Embryonic facial prominence (tissue), 1 donor: ENCODE results near the gene MLLT3.

ENCODE experiments used
- DNase-seq: peaks from one replicate; pipeline ENCODE4 v3.0.0-alpha.2; 2016; ENCODE audit errors: extremely low spot score

The MLLT3 gene

DNA sequence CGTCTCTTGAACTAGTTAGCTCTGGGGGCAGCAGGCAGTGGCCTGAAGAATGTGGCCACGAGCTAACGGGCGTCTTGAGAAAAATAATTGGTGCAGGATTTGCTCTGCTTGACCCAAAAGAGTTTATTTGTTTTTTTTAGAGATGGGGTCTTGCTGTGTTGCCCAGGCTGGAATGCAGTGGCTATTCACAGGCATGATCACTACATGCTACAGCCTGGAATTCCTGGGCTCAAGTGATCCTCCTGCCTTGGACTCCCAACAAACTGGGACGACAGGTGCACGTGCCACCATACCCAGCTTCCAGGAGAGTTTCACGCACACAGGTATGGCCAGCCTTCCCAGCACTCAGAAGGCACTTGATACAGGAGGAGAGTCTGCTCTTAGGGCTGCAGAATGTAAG, 203.8 kb downstream of the MLLT3 start:
- no peak for DNase-seq

- no peak for DNase-seq
Observed at GRCh38 chr9:20417373-20418080, 204.8 kb downstream of the MLLT3 start.

DNA sequence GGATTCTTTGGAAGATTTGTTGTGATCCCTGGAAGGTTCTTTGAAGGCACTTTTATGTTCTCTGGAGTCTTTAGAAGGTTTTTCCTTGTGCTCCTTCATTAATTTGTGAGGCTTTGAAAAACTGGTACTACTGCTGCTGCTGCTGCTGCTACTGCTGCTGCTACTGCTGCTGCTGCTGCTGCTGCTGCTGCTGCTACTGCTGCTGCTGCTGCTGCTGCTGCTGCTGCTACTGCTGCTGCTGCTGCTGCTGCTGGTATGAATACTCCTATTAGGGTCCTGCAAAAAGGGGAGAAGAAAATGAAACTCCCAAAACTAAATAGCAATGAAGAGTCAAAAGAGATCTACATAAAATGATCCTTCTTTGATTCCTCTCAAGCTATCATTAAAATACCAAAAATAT, 208.1 kb downstream of the MLLT3 start:
- DNase-seq = no peak

GRCh38 chr9:20409321-20410092, 212.8 kb downstream of the MLLT3 start:
- DNase-seq = no peak

DNA sequence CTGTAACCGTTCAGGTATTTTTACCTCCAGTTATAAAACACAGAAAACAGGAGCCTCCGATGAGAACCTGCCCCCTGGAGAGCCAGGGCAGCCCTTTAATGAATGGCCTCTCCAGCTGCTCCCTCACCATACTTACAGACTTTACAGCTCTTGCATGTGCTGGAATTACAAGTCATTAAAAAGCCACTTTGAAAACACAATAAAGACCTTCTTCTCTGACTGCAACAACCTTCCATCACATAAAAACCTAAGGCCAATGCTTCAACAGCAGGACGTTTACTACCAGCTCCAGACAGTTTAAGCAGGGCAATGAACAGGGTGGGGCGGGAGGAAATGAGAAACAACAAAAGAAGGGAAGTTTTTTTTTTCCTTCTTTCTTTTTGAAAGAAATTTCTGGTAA, 213.8 kb downstream of the MLLT3 start:
- no peak for DNase-seq

DNA sequence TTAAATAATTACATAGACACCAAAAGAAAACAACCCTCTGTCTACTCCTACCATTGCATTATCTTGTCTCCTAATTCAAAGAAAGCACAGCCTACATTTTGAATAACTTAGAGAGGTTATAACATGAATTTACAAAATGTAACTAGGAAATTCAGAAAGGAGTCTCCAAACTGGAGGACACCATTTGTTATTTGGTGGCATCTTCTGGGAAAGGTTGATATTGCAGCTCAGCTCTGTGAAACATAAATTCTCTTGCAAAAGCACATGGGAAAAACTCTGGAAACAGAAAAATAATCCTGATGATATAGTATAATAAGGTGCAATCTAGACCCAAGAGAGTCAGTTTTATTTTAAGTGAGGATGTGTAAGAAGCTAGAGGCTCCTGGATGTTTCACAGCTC, 215.3 kb downstream of the MLLT3 start:
- DNase-seq = no peak

DNA sequence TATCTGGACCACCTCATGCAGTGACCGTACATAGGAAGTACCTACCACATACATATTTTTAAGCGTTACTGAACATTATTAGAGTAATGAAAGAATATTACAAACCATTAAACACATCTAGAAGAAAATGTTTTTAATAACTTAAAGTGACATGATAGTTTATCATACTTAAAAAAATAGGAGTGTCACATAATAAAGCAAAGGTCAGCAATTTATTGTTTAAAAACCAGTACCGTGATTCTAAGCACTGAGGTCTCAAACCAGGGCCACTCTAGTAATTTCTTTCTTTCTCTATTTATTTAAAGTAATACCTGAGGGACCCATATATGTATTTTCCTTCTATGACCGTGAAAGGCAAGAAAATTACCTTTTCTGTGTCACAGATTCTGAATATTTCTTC, 216.0 kb downstream of the MLLT3 start:
- DNase-seq = no peak

GRCh38 chr9:20405616-20406015, 216.7 kb downstream of the MLLT3 start:
- DNase-seq = no peak

- no peak for DNase-seq
Observed at GRCh38 chr9:20405078-20405477, 217.2 kb downstream of the MLLT3 start.

GRCh38 chr9:20404192-20404813, 218.0 kb downstream of the MLLT3 start:
- no peak for DNase-seq

DNA sequence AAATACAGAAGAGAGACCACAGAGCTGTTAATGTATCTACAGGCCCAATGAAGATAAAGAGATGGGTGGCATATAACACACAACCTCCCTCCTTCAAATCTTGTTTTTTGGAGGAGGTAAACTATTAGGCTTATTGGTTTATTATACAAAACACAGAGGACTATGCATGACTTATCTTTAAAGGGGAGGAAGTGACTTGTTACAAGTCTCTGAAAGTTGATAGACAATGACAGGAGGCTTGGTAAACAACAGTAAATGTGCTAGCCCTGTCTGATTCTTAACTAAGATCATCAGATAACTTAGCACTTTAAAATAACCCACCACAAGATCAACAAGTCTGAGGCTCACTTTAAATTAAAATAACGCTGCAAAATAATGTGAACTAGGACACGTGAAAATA, 219.0 kb downstream of the MLLT3 start:
- no peak for DNase-seq

DNA sequence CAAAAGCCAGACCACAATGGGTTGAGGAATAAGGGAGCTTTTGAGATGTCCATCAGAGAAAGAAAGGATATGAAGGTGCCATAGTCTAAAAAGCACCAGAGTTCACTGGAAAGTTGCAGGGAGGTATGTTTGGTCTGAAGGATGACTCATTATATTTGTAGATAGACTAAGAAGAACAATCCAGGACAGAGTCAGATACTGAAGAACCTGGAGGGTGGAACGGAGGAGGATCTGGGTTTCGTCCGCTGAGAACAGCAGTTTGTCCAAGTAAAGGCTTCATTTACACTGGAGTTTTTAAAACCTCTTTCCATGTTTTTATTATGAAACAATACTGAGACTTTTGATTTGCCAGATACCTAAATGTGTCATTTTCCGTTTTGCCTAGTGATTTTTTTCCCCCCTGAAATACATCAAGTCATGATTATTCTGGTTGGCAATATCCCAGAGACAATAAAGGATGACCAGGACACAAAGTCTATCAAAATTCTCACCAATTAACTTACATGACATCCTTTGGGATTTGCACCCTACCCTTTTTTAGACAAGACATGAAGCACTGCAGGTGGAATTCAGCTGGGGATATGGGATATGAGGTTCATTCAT, 219.9 kb downstream of the MLLT3 start:
- no peak for DNase-seq

DNA sequence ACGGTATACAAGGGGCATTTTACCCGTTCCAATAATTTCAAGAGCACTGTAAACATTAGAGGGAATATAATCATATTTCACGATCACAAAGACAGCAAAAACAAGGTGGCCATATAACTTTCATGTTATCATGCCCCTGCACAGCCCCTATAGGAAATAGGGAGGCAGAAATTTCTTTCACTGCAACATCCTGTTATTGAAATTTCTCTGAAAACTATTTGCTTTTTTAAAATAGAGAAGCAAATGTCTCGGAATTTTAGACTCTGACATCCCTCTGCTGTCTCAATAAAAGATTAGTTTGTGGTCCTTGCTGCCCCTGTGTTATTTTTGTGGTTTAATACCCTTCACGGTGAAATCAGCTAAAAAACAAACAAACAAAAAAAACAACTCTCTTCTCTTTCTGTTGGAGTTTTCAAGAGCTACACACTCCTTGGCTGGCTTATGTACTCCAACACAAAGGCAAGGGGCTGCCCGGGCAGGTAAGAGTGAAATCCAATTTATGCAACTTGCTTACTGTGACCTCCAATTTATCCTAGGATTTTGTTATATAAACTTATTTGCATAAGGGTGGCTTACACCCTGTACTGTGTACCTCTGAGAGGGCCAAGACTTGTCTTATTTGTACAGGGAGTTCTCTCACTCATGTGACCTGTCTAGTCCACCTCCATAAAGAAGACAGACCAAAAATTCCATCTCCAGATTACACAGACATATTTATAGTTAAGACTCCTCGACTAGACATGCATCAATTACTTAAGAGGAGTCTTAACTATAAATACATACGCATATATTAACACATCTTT, 223.6 kb downstream of the MLLT3 start:
- no peak for DNase-seq

GRCh38 chr9:20397348-20397747, 225.0 kb downstream of the MLLT3 start:
- DNase-seq = no peak

GRCh38 chr9:20396509-20396908, 225.8 kb downstream of the MLLT3 start:
- no peak for DNase-seq

DNA sequence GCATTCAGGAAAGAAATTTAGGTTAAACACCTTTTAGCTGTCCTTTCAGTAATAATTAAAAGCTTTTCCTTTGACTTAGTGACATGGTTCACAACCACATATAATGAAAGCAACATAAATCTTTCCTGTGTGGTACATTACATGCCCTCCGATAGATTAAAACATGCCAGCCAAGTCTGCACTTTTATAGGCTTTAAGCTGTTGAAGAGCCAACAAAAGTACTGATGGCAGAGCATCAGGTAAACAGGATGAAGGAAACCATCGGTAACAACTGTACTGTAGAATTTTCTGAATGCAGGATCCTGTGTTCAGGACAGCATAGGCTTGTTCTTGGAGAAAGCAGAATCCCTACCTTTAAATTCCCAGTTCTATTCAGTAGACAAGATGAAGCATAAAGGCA, 226.6 kb downstream of the MLLT3 start:
- DNase-seq = no peak

DNA sequence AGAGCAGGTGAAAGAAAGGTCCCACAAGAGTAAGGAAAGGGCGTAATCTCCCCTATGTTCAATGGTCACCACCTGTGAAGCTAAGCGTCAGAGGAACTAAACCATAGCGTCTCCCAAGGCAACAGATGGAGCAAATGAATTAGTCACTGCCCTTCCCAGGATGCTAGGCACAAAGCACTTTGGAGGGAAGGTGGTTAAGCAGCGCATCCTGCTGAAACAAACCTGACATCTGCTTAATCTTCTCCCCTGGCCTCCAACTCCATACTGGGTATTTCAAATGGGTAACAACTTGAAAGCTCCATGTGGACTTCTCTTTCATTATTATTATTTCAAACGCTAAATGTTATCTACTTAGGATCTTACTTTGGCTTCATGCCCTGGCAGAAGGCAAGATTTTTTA, 227.3 kb downstream of the MLLT3 start:
- DNase-seq = no peak

GRCh38 chr9:20391208-20391607, 231.1 kb downstream of the MLLT3 start:
- no peak for DNase-seq

- DNase-seq = no peak
Observed at GRCh38 chr9:20390400-20390799, 231.9 kb downstream of the MLLT3 start.

DNA sequence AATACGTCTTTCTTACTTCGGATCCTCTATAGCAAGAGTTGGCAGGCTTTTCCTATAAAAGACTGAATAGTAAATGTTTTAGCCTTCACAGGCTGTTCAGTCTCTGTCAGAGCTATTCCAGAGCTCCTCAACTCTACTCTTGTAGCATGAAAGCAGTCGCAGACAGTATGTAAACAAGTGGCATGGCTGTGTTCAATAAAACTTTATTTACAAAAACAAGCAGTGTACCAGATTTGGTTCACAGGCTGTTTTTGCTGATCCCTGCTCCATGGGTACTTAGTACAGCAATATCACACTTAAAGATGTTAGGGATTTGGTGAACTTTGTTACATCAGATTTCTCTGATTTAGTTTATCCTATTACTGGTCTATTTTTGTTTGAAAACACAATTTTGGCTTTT, 235.2 kb downstream of the MLLT3 start:
- DNase-seq = no peak

- DNase-seq = no peak
Observed at GRCh38 chr9:20384642-20385041, 237.7 kb downstream of the MLLT3 start.
